Activated CD4-positive, alpha-beta T cell treated with anti-CD3 and anti-CD28 coated beads for 36 hours (primary cell): ENCODE results near the gene DGKD. TPM values are rescaled to one million over a fixed set of nuclear protein-coding genes. Genes with fewer than 3 reads are reported as not detected.

Source experiments
- ATAC-seq: fragments of 200-7000 bp; cut with Tn5 transposase; one replicate; pipeline ENCODE4 v1.10.0; 2021; ENCODE audit warnings: mild to moderate bottlenecking, moderate library complexity
- CTCF ChIA-PET: fragments of 350-600 bp; sonication (Branson Sonifier 250); formaldehyde crosslinking; loops from one replicate; lab custom pipeline; 2021; ENCODE audit warnings: antibody characterized with exemption; lab: Charles Lee
- POLR2A ChIA-PET: fragments of 350-600 bp; sonication (Branson Sonifier 250); formaldehyde crosslinking; loops from one replicate; lab custom pipeline; 2021; ENCODE audit warnings: antibody characterized with exemption, inconsistent platforms; lab: Charles Lee
- DNase-seq: peaks from one replicate; pipeline ENCODE4 v3.0.0-alpha.2; 2020
- H3K27ac Mint-ChIP-seq: one replicate; pipeline ENCODE4 v1.8.0; 2021; ENCODE audit warnings: mixed read lengths
- H3K27me3 Mint-ChIP-seq: one replicate; pipeline ENCODE4 v1.8.0; 2021; ENCODE audit warnings: mixed read lengths
- H3K36me3 Mint-ChIP-seq: one replicate; pipeline ENCODE4 v1.8.0; 2021; ENCODE audit warnings: low read depth, mixed read lengths
- H3K4me1 Mint-ChIP-seq: one replicate; pipeline ENCODE4 v1.8.0; 2021; ENCODE audit warnings: mixed read lengths
- H3K4me3 Mint-ChIP-seq: one replicate; pipeline ENCODE4 v1.8.0; 2021; ENCODE audit warnings: mild to moderate bottlenecking, moderate library complexity, mixed read lengths
- H3K9me3 Mint-ChIP-seq: one replicate; pipeline ENCODE4 v1.8.0; 2021; ENCODE audit warnings: low read depth, mixed read lengths
- intact Hi-C, 2 experiments: fragments of 100-400 bp; cut with DNase I in 1 of 2; cut with micrococcal nuclease in 1 of 2; formaldehyde crosslinking; loops; one replicate each; pipeline versions ENCODE4 v1.14.2 to v1.15.1; 2022 to 2024; cut with DNase I, micrococcal nuclease
- total RNA-seq, 2 experiments: library from RNA; stranded (reverse); gene quantifications; one replicate each; pipeline ENCODE4 v1.2.3, GENCODE V29; 2021

The DGKD gene
- total RNA-seq, 2 experiments from 2014 or later: 57.0 to 62.6 TPM

GRCh38 chr2:233352141-233352842, 2.0 kb upstream of the DGKD start:
- H3K9me3 Mint-ChIP-seq: no peaks in the 10 kb centered on the region
- ChIA-PET CTCF (no interaction called here), POLR2A (no interaction called here)
- ATAC-seq: no peak
- no peaks in the 10 kb centered on the region for H3K27me3 Mint-ChIP-seq
- H3K4me3 Mint-ChIP-seq: no peak overlapping the region
- no peak for DNase-seq
- intact Hi-C loops: loop anchor here (5.0 kb wide), 5 partner anchors 35 to 1570 kb away; partner anchors contain the start of genes ATG16L1 (in 1 of the 2), INPP5D (in 1 of the 2) and PDE6D (in 1 of the 2)
- H3K27ac Mint-ChIP-seq: no peak overlapping the region
- H3K4me1 Mint-ChIP-seq: peaks cover 50% of the 10 kb centered on the region
- peaks cover 21% of the 10 kb centered on the region for H3K36me3 Mint-ChIP-seq

- POLR2A ChIA-PET: interaction anchor here (0.8 kb wide), 1 partner anchor 13 kb away, joined by 4 read pairs; no protein-coding TSS in a partner anchor
- Mint-ChIP-seq H3K4me3 (peak overlapping the region; percentile 85), H3K36me3 (peaks cover 26% of the 10 kb centered on the region)
Measured at GRCh38 chr2:233353101-233353768, 1.1 kb upstream of the DGKD start.

GRCh38 chr2:233354500-233354924, 218 bp downstream of the DGKD start:
- Mint-ChIP-seq H3K36me3 (peaks cover 32% of the 10 kb centered on the region), H3K4me3 (no peak overlapping the region), H3K4me1 (peaks cover 65% of the 10 kb centered on the region), H3K27ac (no peak overlapping the region), H3K9me3 (no peaks in the 10 kb centered on the region), H3K27me3 (no peaks in the 10 kb centered on the region)
- CTCF ChIA-PET: interaction anchor here (0.6 to 1.5 kb wide), 7 partner anchors 11 to 98 kb away, joined by 3 to 7 read pairs (median 3); no protein-coding TSS in a partner anchor
- DNase-seq (no peak), ATAC-seq (peak; percentile 9)
- POLR2A ChIA-PET: no interaction called here
- intact Hi-C loops: loop anchor here (1.0 to 5.0 kb wide), 8 partner anchors 33 to 1572 kb away; partner anchors contain the start of genes ATG16L1 (in 1 of the 2), EIF4E2 (in 1 of the 2), GIGYF2 (in 1 of the 2) and INPP5D (in 1 of the 2)

More at GRCh38 chr2:233353101-233353768, 1.1 kb upstream of the DGKD start:
- ATAC-seq (no peak), DNase-seq (no peak)
- Mint-ChIP-seq H3K4me1 (peaks cover 56% of the 10 kb centered on the region), H3K9me3 (no peaks in the 10 kb centered on the region), H3K27me3 (no peaks in the 10 kb centered on the region), H3K27ac (peak overlapping the region; percentile 80)
- intact Hi-C loops: loop anchor here (5.0 kb wide), 5 partner anchors 34 to 1571 kb away; partner anchors contain the start of genes ATG16L1 (in 1 of the 2), INPP5D (in 1 of the 2) and PDE6D (in 1 of the 2)
- CTCF ChIA-PET: interaction anchor here (0.7 to 1.5 kb wide), 8 partner anchors 10 to 90 kb away, joined by 3 to 7 read pairs (median 4); no protein-coding TSS in a partner anchor

DNA sequence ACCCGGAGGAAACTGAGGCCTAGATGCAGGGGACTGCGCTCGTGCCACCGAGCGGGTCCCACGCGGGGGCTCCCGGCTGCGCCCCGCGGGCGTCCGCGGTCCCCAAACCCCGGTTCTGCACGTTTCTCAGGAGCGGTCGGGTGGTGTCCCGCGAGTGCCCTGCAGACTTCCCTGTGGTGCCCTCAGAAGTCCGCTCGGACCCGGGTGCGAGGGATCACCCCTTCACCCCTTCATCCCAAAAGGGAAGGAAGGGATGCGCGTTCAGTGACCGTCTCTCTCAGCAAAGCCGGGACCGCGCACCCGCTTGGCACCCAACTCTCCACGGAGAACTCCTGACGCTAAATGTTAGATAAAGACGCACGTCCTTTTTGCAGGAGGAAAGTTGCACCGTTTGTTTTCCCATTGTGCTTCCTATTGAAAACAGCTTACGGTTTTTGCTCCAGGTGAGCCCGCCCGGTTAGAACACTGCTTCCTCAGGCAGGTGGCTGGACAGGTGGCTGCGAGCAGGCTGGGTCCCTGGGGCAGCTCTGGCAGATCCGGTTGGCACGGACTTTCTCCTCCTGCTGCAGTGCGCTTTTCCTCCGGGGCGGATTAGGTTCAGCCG, 779 bp downstream of the DGKD start:
- ChIA-PET POLR2A (interaction anchor here (0.6 to 0.7 kb wide), 2 partner anchors 17 to 30 kb away, joined by 3 to 4 read pairs; no protein-coding TSS in a partner anchor), CTCF (interaction anchor here (0.8 to 1.4 kb wide), 2 partner anchors 24 to 62 kb away, joined by 3 to 4 read pairs; no protein-coding TSS in a partner anchor)
- intact Hi-C loops: loop anchor here (1.0 to 5.0 kb wide), 11 partner anchors 30 to 1573 kb away; partner anchors contain the start of genes ATG16L1 (in 1 of the 2), EIF4E2 (in 1 of the 2), GIGYF2 (in 1 of the 2) and HJURP (in 1 of the 2)
- DNase-seq (peak; percentile 40), ATAC-seq (no peak)
- peak overlapping the region; percentile 80 for H3K27ac Mint-ChIP-seq
- peak overlapping the region; percentile 83 for H3K4me3 Mint-ChIP-seq
- no peaks in the 10 kb centered on the region for H3K27me3 Mint-ChIP-seq
- peaks cover 36% of the 10 kb centered on the region for H3K36me3 Mint-ChIP-seq
- no peaks in the 10 kb centered on the region for H3K9me3 Mint-ChIP-seq
- H3K4me1 Mint-ChIP-seq: peaks cover 68% of the 10 kb centered on the region

DNA sequence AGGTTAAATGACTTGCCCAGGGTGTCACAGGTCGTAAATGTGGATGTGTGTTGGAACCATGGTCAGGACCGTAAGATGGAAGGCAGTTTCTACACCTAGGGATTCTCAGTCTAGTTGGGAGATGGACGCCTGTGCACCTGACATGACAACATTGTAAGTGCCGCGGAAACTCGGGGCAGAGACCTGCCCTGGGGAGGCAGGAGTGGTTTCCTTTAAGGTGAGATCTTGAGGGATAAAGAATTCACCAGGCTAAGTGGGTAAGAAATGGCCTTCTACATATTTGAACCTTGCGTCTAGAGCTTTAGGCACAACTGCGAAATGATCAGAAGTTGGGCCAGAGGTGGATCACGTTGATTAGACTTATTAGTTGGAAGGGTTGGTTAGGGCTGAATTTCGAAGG, 1.6 kb downstream of the DGKD start:
- Mint-ChIP-seq H3K36me3 (peaks cover 39% of the 10 kb centered on the region), H3K4me3 (peak overlapping the region; percentile 83), H3K27ac (peak overlapping the region; percentile 80), H3K9me3 (no peaks in the 10 kb centered on the region), H3K27me3 (no peaks in the 10 kb centered on the region), H3K4me1 (peaks cover 62% of the 10 kb centered on the region)
- CTCF ChIA-PET: interaction anchor here (0.6 to 1.4 kb wide), 3 partner anchors 10 to 87 kb away, joined by 3 to 4 read pairs (median 3); no protein-coding TSS in a partner anchor
- POLR2A ChIA-PET: no interaction called here
- intact Hi-C loops: loop anchor here in 1 of 2 experiments (1.0 to 5.0 kb wide), 4 partner anchors 29 to 805 kb away; partner anchors contain the start of genes EIF4E2, HJURP, MSL3B and TIGD1
- DNase-seq (no peak), ATAC-seq (no peak)

- CTCF ChIA-PET: interaction anchor here (0.7 to 1.6 kb wide), 7 partner anchors 16 to 87 kb away, joined by 3 to 7 read pairs (median 3); no protein-coding TSS in a partner anchor
- intact Hi-C loops: loop anchor here in 1 of 2 experiments (5.0 kb wide), 1 partner anchor 511 kb away; the partner anchor contains the start of gene MSL3B
- peaks cover 39% of the 10 kb centered on the region for H3K36me3 Mint-ChIP-seq
- no peaks in the 10 kb centered on the region for H3K9me3 Mint-ChIP-seq
- DNase-seq (peak; percentile 44), ATAC-seq (peak; percentile 21)
- H3K4me1 Mint-ChIP-seq: peaks cover 56% of the 10 kb centered on the region
- no peaks in the 10 kb centered on the region for H3K27me3 Mint-ChIP-seq
- POLR2A ChIA-PET: interaction anchor here (0.7 kb wide), 1 partner anchor 742 kb away, joined by 3 read pairs; no protein-coding TSS in a partner anchor
- H3K4me3 Mint-ChIP-seq: peak overlapping the region; percentile 83
- H3K27ac Mint-ChIP-seq: peak overlapping the region; percentile 80
Measured at GRCh38 chr2:233356546-233357308, 2.4 kb downstream of the DGKD start.

- Mint-ChIP-seq H3K27me3 (no peaks in the 10 kb centered on the region), H3K4me3 (no peak overlapping the region), H3K9me3 (no peaks in the 10 kb centered on the region), H3K4me1 (peaks cover 56% of the 10 kb centered on the region), H3K36me3 (peaks cover 42% of the 10 kb centered on the region), H3K27ac (no peak overlapping the region)
- intact Hi-C loops: loop anchor here in 1 of 2 experiments (5.0 kb wide), 1 partner anchor 509 kb away; the partner anchor contains the start of gene MSL3B
- ChIA-PET POLR2A (no interaction called here), CTCF (interaction anchor here (0.7 to 1.6 kb wide), 5 partner anchors 9 to 85 kb away, joined by 3 to 7 read pairs (median 3); no protein-coding TSS in a partner anchor)
- ATAC-seq (no peak), DNase-seq (no peak)
Measured at GRCh38 chr2:233358335-233358734, 4.0 kb downstream of the DGKD start.

GRCh38 chr2:233358947-233359346, 4.7 kb downstream of the DGKD start:
- Mint-ChIP-seq H3K4me1 (peaks cover 53% of the 10 kb centered on the region), H3K9me3 (peaks cover 4% of the 10 kb centered on the region), H3K36me3 (peaks cover 47% of the 10 kb centered on the region), H3K27me3 (no peaks in the 10 kb centered on the region), H3K27ac (no peak overlapping the region), H3K4me3 (no peak overlapping the region)
- ChIA-PET CTCF (no interaction called here), POLR2A (no interaction called here)
- ATAC-seq (no peak), DNase-seq (no peak)
- intact Hi-C loops: loop anchor here in 1 of 2 experiments (5.0 kb wide), 1 partner anchor 508 kb away; the partner anchor contains the start of gene MSL3B

- H3K27ac Mint-ChIP-seq: no peak overlapping the region
- ATAC-seq (no peak), DNase-seq (no peak)
- H3K4me3 Mint-ChIP-seq: no peak overlapping the region
- peaks cover 51% of the 10 kb centered on the region for H3K36me3 Mint-ChIP-seq
- ChIA-PET CTCF (no interaction called here), POLR2A (no interaction called here)
- peaks cover 56% of the 10 kb centered on the region for H3K4me1 Mint-ChIP-seq
- intact Hi-C loops: loop anchor here in 1 of 2 experiments (5.0 kb wide), 1 partner anchor 507 kb away; the partner anchor contains the start of gene MSL3B
- peaks cover 4% of the 10 kb centered on the region for H3K9me3 Mint-ChIP-seq
- H3K27me3 Mint-ChIP-seq: no peaks in the 10 kb centered on the region
Measured at GRCh38 chr2:233359823-233360222, 5.5 kb downstream of the DGKD start.

GRCh38 chr2:233360771-233361176, 6.5 kb downstream of the DGKD start:
- intact Hi-C loops: no loop called here
- H3K27ac Mint-ChIP-seq: peak overlapping the region; percentile 0
- ChIA-PET CTCF (interaction anchor here (1.5 kb wide), 1 partner anchor 17 kb away, joined by 3 read pairs; no protein-coding TSS in a partner anchor), POLR2A (no interaction called here)
- peaks cover 45% of the 10 kb centered on the region for H3K36me3 Mint-ChIP-seq
- DNase-seq: no peak
- no peaks in the 10 kb centered on the region for H3K27me3 Mint-ChIP-seq
- ATAC-seq: no peak
- no peak overlapping the region for H3K4me3 Mint-ChIP-seq
- peaks cover 54% of the 10 kb centered on the region for H3K4me1 Mint-ChIP-seq
- peaks cover 4% of the 10 kb centered on the region for H3K9me3 Mint-ChIP-seq
